Lower leg skin (tissue), 3 donors: ENCODE results near the gene MOG.

Experiments used
- POLR2A ChIP-seq, 2 donors: fragments of 450-650 bp; IDR thresholded peaks; one replicate each; pipeline ENCODE4 v1.6.1; 2016 to 2017; ENCODE audit warnings: antibody characterized with exemption in 2 of 2, mild to moderate bottlenecking in 1 of 2, moderate library complexity in 1 of 2
- TF ChIP-seq, protein P1 (sequence below), 3 donors: fragments of 450-650 bp; IDR thresholded peaks; one replicate each; pipeline ENCODE4 v1.5.1; 2016; ENCODE audit warnings: antibody characterized with exemption in 3 of 3, mild to moderate bottlenecking in 3 of 3, moderate library complexity in 2 of 3

DNA sequence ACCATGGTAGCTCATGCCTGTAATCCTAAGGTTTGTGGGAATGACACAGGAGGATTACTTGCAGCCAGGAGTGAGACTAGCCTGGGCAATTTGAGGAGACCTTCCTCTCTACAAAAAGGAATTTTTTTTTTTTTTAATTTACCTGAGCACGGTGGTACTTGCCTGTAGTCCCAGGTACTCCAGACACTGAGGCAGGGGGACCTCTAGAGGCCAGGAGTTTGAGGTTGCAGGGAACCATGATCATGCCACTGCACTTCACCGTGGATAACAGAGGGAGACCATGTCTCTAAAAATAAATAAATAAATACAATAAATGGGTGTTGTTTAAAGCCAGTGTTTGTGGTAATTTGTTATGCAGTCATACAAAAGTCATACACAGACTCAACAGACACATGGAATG lies 64.0 kb downstream of the MOG start:
- TF ChIP-seq, protein P1, sequence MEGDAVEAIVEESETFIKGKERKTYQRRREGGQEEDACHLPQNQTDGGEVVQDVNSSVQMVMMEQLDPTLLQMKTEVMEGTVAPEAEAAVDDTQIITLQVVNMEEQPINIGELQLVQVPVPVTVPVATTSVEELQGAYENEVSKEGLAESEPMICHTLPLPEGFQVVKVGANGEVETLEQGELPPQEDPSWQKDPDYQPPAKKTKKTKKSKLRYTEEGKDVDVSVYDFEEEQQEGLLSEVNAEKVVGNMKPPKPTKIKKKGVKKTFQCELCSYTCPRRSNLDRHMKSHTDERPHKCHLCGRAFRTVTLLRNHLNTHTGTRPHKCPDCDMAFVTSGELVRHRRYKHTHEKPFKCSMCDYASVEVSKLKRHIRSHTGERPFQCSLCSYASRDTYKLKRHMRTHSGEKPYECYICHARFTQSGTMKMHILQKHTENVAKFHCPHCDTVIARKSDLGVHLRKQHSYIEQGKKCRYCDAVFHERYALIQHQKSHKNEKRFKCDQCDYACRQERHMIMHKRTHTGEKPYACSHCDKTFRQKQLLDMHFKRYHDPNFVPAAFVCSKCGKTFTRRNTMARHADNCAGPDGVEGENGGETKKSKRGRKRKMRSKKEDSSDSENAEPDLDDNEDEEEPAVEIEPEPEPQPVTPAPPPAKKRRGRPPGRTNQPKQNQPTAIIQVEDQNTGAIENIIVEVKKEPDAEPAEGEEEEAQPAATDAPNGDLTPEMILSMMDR (IDR thresholded peaks at IDR 0.05), result no peak
- TF ChIP-seq POLR2A (IDR thresholded peaks at IDR 0.05), result no peak
